ENCODE measurements around the gene IGLL1. TPM values are rescaled to one million over a fixed set of nuclear protein-coding genes. Genes with fewer than 3 reads are reported as not detected.
"Not testable (repeated sequence)": the region's sequence is repeated elsewhere in the genome, so short reads cannot be mapped to it uniquely, and the experiment has no call there.

IGLL1 gene
- total and polyA plus RNA-seq, 2 donors (not counting 3 experiments of a cell fraction or from before 2014, with no cell fraction given), result not detected

DNA sequence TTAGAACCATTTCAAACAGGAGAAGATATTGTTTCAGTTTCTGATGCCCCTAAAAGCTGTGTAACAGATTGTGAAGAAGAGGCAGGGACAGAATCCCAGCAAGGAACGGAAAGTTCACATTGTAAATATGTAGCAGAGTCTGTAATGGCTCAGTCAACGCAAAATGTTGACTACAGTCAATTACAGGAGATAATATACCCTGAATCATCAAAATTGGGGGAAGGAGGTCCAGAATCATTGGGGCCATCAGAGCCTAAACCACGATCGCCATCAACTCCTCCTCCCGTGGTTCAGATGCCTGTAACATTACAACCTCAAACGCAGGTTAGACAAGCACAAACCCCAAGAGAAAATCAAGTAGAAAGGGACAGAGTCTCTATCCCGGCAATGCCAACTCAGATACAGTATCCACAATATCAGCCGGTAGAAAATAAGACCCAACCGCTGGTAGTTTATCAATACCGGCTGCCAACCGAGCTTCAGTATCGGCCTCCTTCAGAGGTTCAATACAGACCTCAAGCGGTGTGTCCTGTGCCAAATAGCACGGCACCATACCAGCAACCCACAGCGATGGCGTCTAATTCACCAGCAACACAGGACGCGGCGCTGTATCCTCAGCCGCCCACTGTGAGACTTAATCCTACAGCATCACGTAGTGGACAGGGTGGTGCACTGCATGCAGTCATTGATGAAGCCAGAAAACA lies 40.8 kb downstream of the IGLL1 start:
- Histone ChIP-seq H2AFZ (ENCODE audit: low read depth, low read length) (peak overlapping the region; percentile 69), H3K27me3 (ENCODE audit: control insufficient read depth in 2 of 2, insufficient read depth in 2 of 2, low read length in 2 of 2) (peaks cover 0 to 5% of the 10 kb centered on the region in 2 experiments), H3K4me2 (ENCODE audit: insufficient read depth, low read length) (peak overlapping the region; percentile 39), H3K4me3 (replicated peaks in 1 of 3; ENCODE audit: insufficient read depth in 1 of 3, low read depth in 1 of 3, low read length in 3 of 3) (no peak overlapping the region), H4K20me1 (replicated peaks; ENCODE audit: control insufficient read depth, extremely low read depth, insufficient read depth, low read length) (no peaks in the 10 kb centered on the region), H3K79me2 (ENCODE audit: control insufficient read depth, insufficient read depth, low read length) (no peaks in the 10 kb centered on the region), H3K4me1 (ENCODE audit: control insufficient read depth, extremely low read depth, insufficient read depth, low read length) (no peaks in the 10 kb centered on the region), H3K36me3 (ENCODE audit: control insufficient read depth in 2 of 2, extremely low read depth in 1 of 2, insufficient read depth in 2 of 2, low read length in 2 of 2) (no peaks in the 10 kb centered on the region), H3K27ac (ENCODE audit: insufficient read depth, low read depth, low read length) (no peak overlapping the region), H3K9ac (replicated peaks; ENCODE audit: extremely low read depth, insufficient read depth, low read length) (no peak overlapping the region), H3K9me1 (replicated peaks; ENCODE audit: control insufficient read depth, extremely low read depth, insufficient read depth, low read length) (no peaks in the 10 kb centered on the region), H3K9me3 (replicated peaks; ENCODE audit: control insufficient read depth, insufficient read depth, low read length) (no peaks in the 10 kb centered on the region)
- ChIA-PET POLR2A (no interaction called here), CTCF (interaction anchor here (0.6 to 1.4 kb wide), 5 partner anchors 12 to 154 kb away, joined by 3 to 4 read pairs (median 4); no protein-coding TSS in a partner anchor)
- peak; percentile 86 for DNase-seq (ENCODE audit: low read depth, low spot score)
- BruUV-seq (replicated peaks), result no TSS peak
- dilution Hi-C loops (cut with MboI; ENCODE audit: extremely low pct_ligation_motif_present, low sequenced_read_pairs), result no loop called here
- FAIRE-seq, result peak; percentile 99
- intact Hi-C loops (cut with micrococcal nuclease), result loop anchor here (1.0 to 10.0 kb wide), 6 partner anchors 18 to 364 kb away; no protein-coding TSS in a partner anchor
- TF ChIP-seq POLR2A (IDR thresholded peaks at IDR 0.05; ENCODE audit: low read depth, low read length), result no peak
- TF ChIP-seq, protein P1, sequence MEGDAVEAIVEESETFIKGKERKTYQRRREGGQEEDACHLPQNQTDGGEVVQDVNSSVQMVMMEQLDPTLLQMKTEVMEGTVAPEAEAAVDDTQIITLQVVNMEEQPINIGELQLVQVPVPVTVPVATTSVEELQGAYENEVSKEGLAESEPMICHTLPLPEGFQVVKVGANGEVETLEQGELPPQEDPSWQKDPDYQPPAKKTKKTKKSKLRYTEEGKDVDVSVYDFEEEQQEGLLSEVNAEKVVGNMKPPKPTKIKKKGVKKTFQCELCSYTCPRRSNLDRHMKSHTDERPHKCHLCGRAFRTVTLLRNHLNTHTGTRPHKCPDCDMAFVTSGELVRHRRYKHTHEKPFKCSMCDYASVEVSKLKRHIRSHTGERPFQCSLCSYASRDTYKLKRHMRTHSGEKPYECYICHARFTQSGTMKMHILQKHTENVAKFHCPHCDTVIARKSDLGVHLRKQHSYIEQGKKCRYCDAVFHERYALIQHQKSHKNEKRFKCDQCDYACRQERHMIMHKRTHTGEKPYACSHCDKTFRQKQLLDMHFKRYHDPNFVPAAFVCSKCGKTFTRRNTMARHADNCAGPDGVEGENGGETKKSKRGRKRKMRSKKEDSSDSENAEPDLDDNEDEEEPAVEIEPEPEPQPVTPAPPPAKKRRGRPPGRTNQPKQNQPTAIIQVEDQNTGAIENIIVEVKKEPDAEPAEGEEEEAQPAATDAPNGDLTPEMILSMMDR (IDR thresholded peaks at IDR 0.05; ENCODE audit: extremely low read depth in 1 of 2, insufficient read depth in 1 of 2, low read depth in 1 of 2, low read length in 2 of 2), result peak; percentile 75 to 81
- peak; percentile 39 for TF ChIP-seq MYC (IDR thresholded peaks at IDR 0.05; ENCODE audit: low read depth, low read length)

GRCh38 chr22:23538696-23539030 lies 41.4 kb downstream of the IGLL1 start:
- FAIRE-seq; H3K79me2 ChIP-seq (ENCODE audit: control insufficient read depth, insufficient read depth, low read length); H3K36me3 ChIP-seq (ENCODE audit: control insufficient read depth in 2 of 2, extremely low read depth in 1 of 2, insufficient read depth in 2 of 2, low read length in 2 of 2); H3K4me1 ChIP-seq (ENCODE audit: control insufficient read depth, extremely low read depth, insufficient read depth, low read length); POLR2A ChIA-PET; dilution Hi-C loops (cut with MboI; ENCODE audit: extremely low pct_ligation_motif_present, low sequenced_read_pairs); H4K20me1 ChIP-seq (replicated peaks; ENCODE audit: control insufficient read depth, extremely low read depth, insufficient read depth, low read length); H3K9me1 ChIP-seq (replicated peaks; ENCODE audit: control insufficient read depth, extremely low read depth, insufficient read depth, low read length); H3K9me3 ChIP-seq (replicated peaks; ENCODE audit: control insufficient read depth, insufficient read depth, low read length); H3K27me3 ChIP-seq (ENCODE audit: control insufficient read depth in 2 of 2, insufficient read depth in 2 of 2, low read length in 2 of 2); H3K4me2 ChIP-seq (ENCODE audit: insufficient read depth, low read length); H3K27ac ChIP-seq (ENCODE audit: insufficient read depth, low read depth, low read length); BruUV-seq (replicated peaks); H3K4me3 ChIP-seq (replicated peaks in 1 of 3; ENCODE audit: insufficient read depth in 1 of 3, low read depth in 1 of 3, low read length in 3 of 3); H3K9ac ChIP-seq (replicated peaks; ENCODE audit: extremely low read depth, insufficient read depth, low read length): not testable (repeated sequence)
- peak; percentile 18 for DNase-seq (ENCODE audit: low read depth, low spot score)
- intact Hi-C loops (cut with micrococcal nuclease), result loop anchor here (1.0 to 10.0 kb wide), 6 partner anchors 18 to 364 kb away; no protein-coding TSS in a partner anchor
- CTCF ChIA-PET, result interaction anchor here (1.0 to 1.4 kb wide), 4 partner anchors 12 to 153 kb away, joined by 3 to 4 read pairs (median 4); no protein-coding TSS in a partner anchor
- peak overlapping the region; percentile 26 for H2AFZ ChIP-seq (ENCODE audit: low read depth, low read length)

GRCh38 chr22:23537830-23538695 lies 42.0 kb downstream of the IGLL1 start:
- H3K27me3 ChIP-seq (ENCODE audit: control insufficient read depth in 2 of 2, insufficient read depth in 2 of 2, low read length in 2 of 2); FAIRE-seq; H3K9me3 ChIP-seq (replicated peaks; ENCODE audit: control insufficient read depth, insufficient read depth, low read length); H3K4me1 ChIP-seq (ENCODE audit: control insufficient read depth, extremely low read depth, insufficient read depth, low read length); H3K4me2 ChIP-seq (ENCODE audit: insufficient read depth, low read length); H3K9me1 ChIP-seq (replicated peaks; ENCODE audit: control insufficient read depth, extremely low read depth, insufficient read depth, low read length); H3K4me3 ChIP-seq (replicated peaks in 1 of 3; ENCODE audit: insufficient read depth in 1 of 3, low read depth in 1 of 3, low read length in 3 of 3); H4K20me1 ChIP-seq (replicated peaks; ENCODE audit: control insufficient read depth, extremely low read depth, insufficient read depth, low read length); H3K36me3 ChIP-seq (ENCODE audit: control insufficient read depth in 2 of 2, extremely low read depth in 1 of 2, insufficient read depth in 2 of 2, low read length in 2 of 2); dilution Hi-C loops (cut with MboI; ENCODE audit: extremely low pct_ligation_motif_present, low sequenced_read_pairs); H3K9ac ChIP-seq (replicated peaks; ENCODE audit: extremely low read depth, insufficient read depth, low read length); H3K79me2 ChIP-seq (ENCODE audit: control insufficient read depth, insufficient read depth, low read length); H3K27ac ChIP-seq (ENCODE audit: insufficient read depth, low read depth, low read length); BruUV-seq (replicated peaks); POLR2A ChIA-PET: not testable (repeated sequence)
- DNase-seq (ENCODE audit: low read depth, low spot score), result peak; percentile 57
- peak overlapping the region; percentile 26 for H2AFZ ChIP-seq (ENCODE audit: low read depth, low read length)
- intact Hi-C loops (cut with micrococcal nuclease), result loop anchor here (2.0 to 10.0 kb wide), 5 partner anchors 17 to 363 kb away; no protein-coding TSS in a partner anchor
- CTCF ChIA-PET, result interaction anchor here (1.0 to 1.2 kb wide), 3 partner anchors 11 to 152 kb away, joined by 3 to 4 read pairs (median 3); no protein-coding TSS in a partner anchor
